ENCODE measurements around the gene PLEKHG7. TPM values are rescaled to one million over a fixed set of nuclear protein-coding genes. Genes with fewer than 3 reads are reported as not detected.
A peak's percentile ranks its signal among the peaks of the same experiment; 100 is the strongest.

Gene PLEKHG7
- total and polyA plus RNA-seq, 2 of the 8 experiments (the other 6 are each of a cell fraction or from before 2014, with no cell fraction given): not detected

- TF ChIP-seq CHD7 (IDR thresholded peaks at IDR 0.05; ENCODE audit: insufficient replicate concordance, low read length): no peak
- TF ChIP-seq TBP (IDR thresholded peaks at IDR 0.05; ENCODE audit: low read depth, low read length): no peak
- no peak for TF ChIP-seq RNF2 (IDR thresholded peaks at IDR 0.05; ENCODE audit: borderline replicate concordance, low read depth, low read length, missing control alignments, poor library complexity, severe bottlenecking)
- TF ChIP-seq ASH2L (IDR thresholded peaks at IDR 0.05; ENCODE audit: low read length): no peak
- TF ChIP-seq TCF12 (IDR thresholded peaks at IDR 0.05; ENCODE audit: low read depth, low read length): no peak
- no peak for TF ChIP-seq GABPA (IDR thresholded peaks at IDR 0.05; ENCODE audit: borderline replicate concordance, insufficient read depth, low read length)
- peak; percentile 41 to 86; a peak in 3 of 4 replicates for TF ChIP-seq SIN3A (conservative IDR thresholded peaks at IDR 0.05 in 1 of 2, IDR thresholded peaks at IDR 0.05 in 1 of 2; ENCODE audit: low read depth in 1 of 2, low read length in 2 of 2)
- no peak for TF ChIP-seq TAF7 (optimal IDR thresholded peaks at IDR 0.05; ENCODE audit: borderline replicate concordance, low read depth, low read length)
- no peak for TF ChIP-seq HDAC2 (IDR thresholded peaks at IDR 0.05; ENCODE audit: borderline replicate concordance in 1 of 2, low read depth in 2 of 2, low read length in 2 of 2)
These were observed 82.2 kb downstream of the PLEKHG7 start (continued) for GRCh38 chr12:92784797-92785562.

Data from H1 (cell line).